Measurements from ENCODE around the gene RAB33A. TPM values are rescaled to one million over a fixed set of nuclear protein-coding genes. Genes with fewer than 3 reads are reported as not detected.

The RAB33A gene
- total and polyA plus RNA-seq, 2 donors (not counting 1 experiment from before 2014, with no cell fraction given) = 2.8 to 18.3 TPM

GRCh38 chrX:130176354-130176776 lies 4.6 kb downstream of the RAB33A start:
- no peak overlapping the region for H2AFZ ChIP-seq (ENCODE audit: low read length)
- no peaks in the 10 kb centered on the region for H3K27me3 ChIP-seq (ENCODE audit: control insufficient read depth, insufficient read depth, low read length)
- H3K79me2 ChIP-seq (ENCODE audit: control insufficient read depth, insufficient read depth, low read length) = no peaks in the 10 kb centered on the region
- H4K20me1 ChIP-seq (ENCODE audit: control insufficient read depth, extremely low read depth, insufficient read depth, low read length) = no peaks in the 10 kb centered on the region
- H3K9ac ChIP-seq (ENCODE audit: insufficient read depth, low read length) = no peak overlapping the region
- peak in 1 of 2 donors; percentile 11 for DNase-seq (ENCODE audit: low read depth in 2 of 2)
- no peaks in the 10 kb centered on the region for H3K36me3 ChIP-seq (ENCODE audit: control insufficient read depth, insufficient read depth, low read length)
- no peaks in the 10 kb centered on the region for H3K9me3 ChIP-seq (ENCODE audit: control insufficient read depth, insufficient read depth, low read depth, low read length)
- TF ChIP-seq EZH2 (IDR thresholded peaks at IDR 0.05; ENCODE audit: low read length, missing control alignments) = no peak
- no peak for TF ChIP-seq CTCF (conservative IDR thresholded peaks at IDR 0.05 in 1 of 2, IDR thresholded peaks at IDR 0.05 in 1 of 2; ENCODE audit: low read depth in 1 of 2, low read length in 2 of 2)
- peaks cover 7% of the 10 kb centered on the region for H3K4me1 ChIP-seq (ENCODE audit: control insufficient read depth, extremely low read depth, insufficient read depth, low read length)
- no peak overlapping the region for H3K4me3 ChIP-seq (replicated peaks in 1 of 4; ENCODE audit: control extremely low read depth in 1 of 4, insufficient read depth in 1 of 4, low read depth in 3 of 4, low read length in 4 of 4)
- no peak overlapping the region for H3K4me2 ChIP-seq (ENCODE audit: extremely low read depth, insufficient read depth, low read length)
- no peak overlapping the region for H3K27ac ChIP-seq (ENCODE audit: insufficient read depth, low read length)

DNA sequence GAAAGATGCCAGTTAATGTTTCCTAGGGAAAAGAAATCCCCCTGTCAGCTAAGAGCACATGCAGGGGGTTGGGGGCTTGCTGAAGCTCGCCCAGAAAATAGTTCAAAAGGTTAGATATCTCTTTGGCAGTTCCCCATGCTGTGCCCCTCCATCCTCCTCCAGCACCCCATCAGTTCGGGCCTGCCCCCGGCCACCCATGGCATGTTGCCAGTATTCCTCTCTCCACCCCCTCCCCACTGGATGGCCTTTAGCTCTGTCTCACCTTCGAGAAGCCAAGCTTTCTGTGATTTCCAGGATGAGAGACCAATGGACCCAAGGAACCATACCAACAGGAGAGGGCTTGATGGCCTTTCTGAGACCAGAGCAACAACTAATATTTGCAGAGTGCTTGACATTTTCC lies 5.2 kb downstream of the RAB33A start:
- no peak for DNase-seq (ENCODE audit: low read depth in 2 of 2)
- H3K4me3 ChIP-seq (replicated peaks in 1 of 4; ENCODE audit: control extremely low read depth in 1 of 4, insufficient read depth in 1 of 4, low read depth in 3 of 4, low read length in 4 of 4) = no peak overlapping the region
- no peak overlapping the region for H3K9ac ChIP-seq (ENCODE audit: insufficient read depth, low read length)
- no peak for TF ChIP-seq EZH2 (IDR thresholded peaks at IDR 0.05; ENCODE audit: low read length, missing control alignments)
- no peak for TF ChIP-seq CTCF (conservative IDR thresholded peaks at IDR 0.05 in 1 of 2, IDR thresholded peaks at IDR 0.05 in 1 of 2; ENCODE audit: low read depth in 1 of 2, low read length in 2 of 2)
- H3K27ac ChIP-seq (ENCODE audit: insufficient read depth, low read length) = no peak overlapping the region
- no peaks in the 10 kb centered on the region for H3K36me3 ChIP-seq (ENCODE audit: control insufficient read depth, insufficient read depth, low read length)
- H3K79me2 ChIP-seq (ENCODE audit: control insufficient read depth, insufficient read depth, low read length) = no peaks in the 10 kb centered on the region
- H4K20me1 ChIP-seq (ENCODE audit: control insufficient read depth, extremely low read depth, insufficient read depth, low read length) = no peaks in the 10 kb centered on the region
- H3K4me2 ChIP-seq (ENCODE audit: extremely low read depth, insufficient read depth, low read length) = no peak overlapping the region
- no peak overlapping the region for H2AFZ ChIP-seq (ENCODE audit: low read length)
- H3K4me1 ChIP-seq (ENCODE audit: control insufficient read depth, extremely low read depth, insufficient read depth, low read length) = peaks cover 7% of the 10 kb centered on the region
- H3K27me3 ChIP-seq (ENCODE audit: control insufficient read depth, insufficient read depth, low read length) = no peaks in the 10 kb centered on the region
- H3K9me3 ChIP-seq (ENCODE audit: control insufficient read depth, insufficient read depth, low read depth, low read length) = no peaks in the 10 kb centered on the region

GRCh38 chrX:130179170-130179569 lies 7.4 kb downstream of the RAB33A start:
- Histone ChIP-seq H3K4me1 (ENCODE audit: control insufficient read depth, extremely low read depth, insufficient read depth, low read length) (peaks cover 4% of the 10 kb centered on the region), H3K36me3 (ENCODE audit: control insufficient read depth, insufficient read depth, low read length) (no peaks in the 10 kb centered on the region), H3K27me3 (ENCODE audit: control insufficient read depth, insufficient read depth, low read length) (no peaks in the 10 kb centered on the region), H3K27ac (ENCODE audit: insufficient read depth, low read length) (no peak overlapping the region), H4K20me1 (ENCODE audit: control insufficient read depth, extremely low read depth, insufficient read depth, low read length) (no peaks in the 10 kb centered on the region), H3K4me2 (ENCODE audit: extremely low read depth, insufficient read depth, low read length) (no peak overlapping the region), H3K4me3 (replicated peaks in 1 of 4; ENCODE audit: control extremely low read depth in 1 of 4, insufficient read depth in 1 of 4, low read depth in 3 of 4, low read length in 4 of 4) (no peak overlapping the region), H2AFZ (ENCODE audit: low read length) (no peak overlapping the region), H3K9me3 (ENCODE audit: control insufficient read depth, insufficient read depth, low read depth, low read length) (no peaks in the 10 kb centered on the region), H3K9ac (ENCODE audit: insufficient read depth, low read length) (no peak overlapping the region), H3K79me2 (ENCODE audit: control insufficient read depth, insufficient read depth, low read length) (no peaks in the 10 kb centered on the region)
- TF ChIP-seq EZH2 (IDR thresholded peaks at IDR 0.05; ENCODE audit: low read length, missing control alignments) (no peak), CTCF (conservative IDR thresholded peaks at IDR 0.05 in 1 of 2, IDR thresholded peaks at IDR 0.05 in 1 of 2; ENCODE audit: low read depth in 1 of 2, low read length in 2 of 2) (no peak)
- DNase-seq (ENCODE audit: low read depth in 2 of 2) = no peak

Data from fibroblast of lung (primary cell).